Loucy (cell line): ENCODE data around the gene AKAP1.

Experiments used
- EZH2phosphoT487 ChIP-seq: fragments of 200-600 bp; IDR thresholded peaks from 2 replicates; pipeline ENCODE4 v1.6.1; 2018; ENCODE audit warnings: antibody characterized with exemption, mild to moderate bottlenecking, moderate library complexity, borderline replicate concordance
- TF ChIP-seq, protein P1 (sequence below): fragments of 200-600 bp; sonication (generic); conservative IDR thresholded peaks from 2 replicates; pipeline ENCODE4 v1.5.1; 2014; ENCODE audit warnings: mild to moderate bottlenecking, antibody characterized with exemption, low read length

DNA sequence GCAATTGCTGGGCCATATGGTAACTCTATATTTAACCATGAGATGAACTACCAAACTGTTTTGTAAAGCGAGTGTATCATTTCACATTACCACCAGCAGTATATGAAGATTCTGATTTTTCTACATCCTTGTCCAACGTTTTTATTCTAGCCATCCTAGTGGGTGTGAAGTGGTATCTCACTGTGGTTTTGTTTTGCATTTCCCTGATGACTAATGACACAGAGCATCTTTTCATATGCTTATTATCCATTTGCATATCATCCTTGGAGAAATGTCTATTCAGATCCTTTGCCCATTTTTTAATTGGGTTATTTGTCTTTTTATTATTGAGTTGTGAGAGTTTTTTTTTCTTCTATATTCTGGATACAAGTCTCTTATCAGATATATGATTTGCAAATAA lies 83.6 kb downstream of the AKAP1 start:
- TF ChIP-seq, protein P1, sequence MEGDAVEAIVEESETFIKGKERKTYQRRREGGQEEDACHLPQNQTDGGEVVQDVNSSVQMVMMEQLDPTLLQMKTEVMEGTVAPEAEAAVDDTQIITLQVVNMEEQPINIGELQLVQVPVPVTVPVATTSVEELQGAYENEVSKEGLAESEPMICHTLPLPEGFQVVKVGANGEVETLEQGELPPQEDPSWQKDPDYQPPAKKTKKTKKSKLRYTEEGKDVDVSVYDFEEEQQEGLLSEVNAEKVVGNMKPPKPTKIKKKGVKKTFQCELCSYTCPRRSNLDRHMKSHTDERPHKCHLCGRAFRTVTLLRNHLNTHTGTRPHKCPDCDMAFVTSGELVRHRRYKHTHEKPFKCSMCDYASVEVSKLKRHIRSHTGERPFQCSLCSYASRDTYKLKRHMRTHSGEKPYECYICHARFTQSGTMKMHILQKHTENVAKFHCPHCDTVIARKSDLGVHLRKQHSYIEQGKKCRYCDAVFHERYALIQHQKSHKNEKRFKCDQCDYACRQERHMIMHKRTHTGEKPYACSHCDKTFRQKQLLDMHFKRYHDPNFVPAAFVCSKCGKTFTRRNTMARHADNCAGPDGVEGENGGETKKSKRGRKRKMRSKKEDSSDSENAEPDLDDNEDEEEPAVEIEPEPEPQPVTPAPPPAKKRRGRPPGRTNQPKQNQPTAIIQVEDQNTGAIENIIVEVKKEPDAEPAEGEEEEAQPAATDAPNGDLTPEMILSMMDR, result no peak
- TF ChIP-seq EZH2phosphoT487, result no peak
